Progenitor cell of endocrine pancreas (in vitro differentiated cells): Measurements from ENCODE around the gene LOXL4. TPM values are rescaled to one million over a fixed set of nuclear protein-coding genes. Genes with fewer than 3 reads are reported as not detected.

Source experiments
- DNase-seq: peaks from one replicate; pipeline ENCODE4 v3.0.0; 2021; ENCODE audit warnings: low spot score; ENCODE audit not compliant: unreplicated experiment
- H3K27ac Mint-ChIP-seq: 2 replicates; pipeline ENCODE4 v1.8.0; 2021; ENCODE audit warnings: mild to moderate bottlenecking, moderate library complexity, mixed read lengths
- H3K27me3 Mint-ChIP-seq: 2 replicates; pipeline ENCODE4 v1.8.0; 2021; ENCODE audit warnings: mixed read lengths
- H3K36me3 Mint-ChIP-seq: 2 replicates; pipeline ENCODE4 v1.8.0; 2022; ENCODE audit warnings: mixed read lengths; ENCODE audit not compliant: insufficient read depth
- H3K4me1 Mint-ChIP-seq: 2 replicates; pipeline ENCODE4 v1.8.0; 2021; ENCODE audit warnings: low read depth, mixed read lengths
- H3K4me3 Mint-ChIP-seq: 2 replicates; pipeline ENCODE4 v1.8.0; 2021; ENCODE audit warnings: low read depth, mild to moderate bottlenecking, moderate library complexity, mixed read lengths
- H3K9me3 Mint-ChIP-seq: 2 replicates; pipeline ENCODE4 v1.8.0; 2021; ENCODE audit warnings: low read depth, mixed read lengths
- CTCF ChIP-seq: fragments of 200-600 bp; sonication (generic); IDR thresholded peaks from one replicate; pipeline ENCODE4 v1.5.0; 2021; ENCODE audit warnings: antibody characterized with exemption, mild to moderate bottlenecking; ENCODE audit not compliant: unreplicated experiment
- total RNA-seq: library from RNA; stranded (reverse); gene quantifications from 2 replicates; pipeline ENCODE4 v1.2.1, GENCODE V29; 2021

LOXL4 gene
- total RNA-seq, 1 donor from 2014 or later, result 3.7 TPM

GRCh38 chr10:98300526-98301229 lies 32.7 kb upstream of the LOXL4 start:
- DNase-seq, result no peak
- Mint-ChIP-seq H3K36me3 (no peaks in the 10 kb centered on the region), H3K4me1 (no peaks in the 10 kb centered on the region), H3K27me3 (peaks cover 20% of the 10 kb centered on the region), H3K27ac (no peak overlapping the region), H3K4me3 (no peak overlapping the region), H3K9me3 (no peaks in the 10 kb centered on the region)
- TF ChIP-seq CTCF, result no peak

GRCh38 chr10:98299341-98299740 lies 31.3 kb upstream of the LOXL4 start:
- no peak for TF ChIP-seq CTCF
- Mint-ChIP-seq H3K36me3 (no peaks in the 10 kb centered on the region), H3K4me1 (no peaks in the 10 kb centered on the region), H3K27me3 (peaks cover 20% of the 10 kb centered on the region), H3K4me3 (no peak overlapping the region), H3K27ac (no peak overlapping the region), H3K9me3 (no peaks in the 10 kb centered on the region)
- no peak for DNase-seq

GRCh38 chr10:98296524-98296923 lies 28.5 kb upstream of the LOXL4 start:
- Mint-ChIP-seq H3K9me3 (no peaks in the 10 kb centered on the region), H3K36me3 (no peaks in the 10 kb centered on the region)

GRCh38 chr10:98295907-98296306 lies 27.9 kb upstream of the LOXL4 start:
- no peaks in the 10 kb centered on the region for H3K36me3 Mint-ChIP-seq
- H3K4me1 Mint-ChIP-seq, result no peaks in the 10 kb centered on the region
- DNase-seq, result no peak
- no peak overlapping the region for H3K27ac Mint-ChIP-seq
- H3K9me3 Mint-ChIP-seq, result no peaks in the 10 kb centered on the region
- no peak for TF ChIP-seq CTCF
- H3K27me3 Mint-ChIP-seq, result peaks cover 36% of the 10 kb centered on the region
- H3K4me3 Mint-ChIP-seq, result no peak overlapping the region

More at GRCh38 chr10:98296524-98296923, 28.5 kb upstream of the LOXL4 start:
- no peak overlapping the region for H3K4me3 Mint-ChIP-seq
- TF ChIP-seq CTCF, result no peak
- DNase-seq, result no peak
- H3K27me3 Mint-ChIP-seq, result peaks cover 31% of the 10 kb centered on the region
- H3K27ac Mint-ChIP-seq, result no peak overlapping the region
- no peaks in the 10 kb centered on the region for H3K4me1 Mint-ChIP-seq

GRCh38 chr10:98295401-98295811 lies 27.4 kb upstream of the LOXL4 start:
- Mint-ChIP-seq H3K9me3 (no peaks in the 10 kb centered on the region), H3K4me3 (no peak overlapping the region), H3K27me3 (peaks cover 39% of the 10 kb centered on the region), H3K4me1 (no peaks in the 10 kb centered on the region), H3K36me3 (no peaks in the 10 kb centered on the region), H3K27ac (no peak overlapping the region)
- no peak for DNase-seq
- TF ChIP-seq CTCF, result no peak
